Keratinocyte (primary cell): ENCODE data around the gene CACNA1B. TPM values are rescaled to one million over a fixed set of nuclear protein-coding genes. Genes with fewer than 3 reads are reported as not detected.

Source experiments
- DNase-seq: peaks from one replicate; pipeline ENCODE4 v3.0.0-alpha.2; 2011; ENCODE audit warnings: low read depth, missing footprints, low spot score
- FAIRE-seq: peaks from 2 replicates; lab custom pipeline; 2011; peaks lifted over from hg19 to GRCh38; lab: Jason Lieb, UNC
- H2AFZ ChIP-seq: 2 replicates; pipeline ENCODE4 v1.6.0; 2012; ENCODE audit warnings: low read length, control low read depth, inconsistent platforms; ENCODE audit not compliant: control insufficient read depth
- H3K27ac ChIP-seq: 2 replicates; pipeline ENCODE4 v1.5.1; 2011; ENCODE audit warnings: low read length; ENCODE audit not compliant: control insufficient read depth, insufficient read depth
- H3K27me3 ChIP-seq: 3 replicates; pipeline ENCODE4 v1.6.0; 2011; ENCODE audit warnings: low read length; ENCODE audit not compliant: control insufficient read depth, insufficient read depth; ENCODE audit errors: extremely low read depth
- H3K36me3 ChIP-seq, 2 experiments: 2 replicates in 1 of 2; 3 replicates in 1 of 2; pipeline ENCODE4 v1.5.1; 2011; ENCODE audit warnings: low read length in 2 of 2, mild to moderate bottlenecking in 1 of 2; ENCODE audit not compliant: control insufficient read depth in 2 of 2, insufficient read depth in 2 of 2; ENCODE audit errors: extremely low read depth in 1 of 2
- H3K4me1 ChIP-seq: 3 replicates; pipeline ENCODE4 v1.5.1; 2011; ENCODE audit warnings: low read length; ENCODE audit not compliant: control insufficient read depth, insufficient read depth; ENCODE audit errors: extremely low read depth
- H3K4me2 ChIP-seq: 3 replicates; pipeline ENCODE4 v1.6.0; 2011; ENCODE audit warnings: low read depth, low read length; ENCODE audit not compliant: control insufficient read depth, insufficient read depth; ENCODE audit errors: extremely low read depth
- H3K4me3 ChIP-seq, 3 experiments: fragments of 200-600 bp in 1 of 3; sonication (generic) in 1 of 3; 2 replicates in 2 of 3; 3 replicates in 1 of 3; pipeline ENCODE4 v1.5.1; 2011 to 2016; ENCODE audit warnings: low read length in 3 of 3, mild to moderate bottlenecking in 3 of 3, control low read depth in 2 of 3, inconsistent platforms in 1 of 3, low read depth in 1 of 3, mixed read lengths in 1 of 3, mixed run types in 1 of 3, moderate library complexity in 1 of 3; ENCODE audit not compliant: control insufficient read depth in 2 of 3, insufficient read depth in 2 of 3; ENCODE audit errors: extremely low read depth in 1 of 3
- H3K79me2 ChIP-seq: 2 replicates; pipeline ENCODE4 v1.6.0; 2012; ENCODE audit warnings: low read length; ENCODE audit not compliant: control insufficient read depth, insufficient read depth
- H3K9ac ChIP-seq: 3 replicates; pipeline ENCODE4 v1.6.0; 2011; ENCODE audit warnings: low read length; ENCODE audit not compliant: control insufficient read depth, insufficient read depth; ENCODE audit errors: extremely low read depth
- H3K9me1 ChIP-seq: 3 replicates; pipeline ENCODE4 v1.6.0; 2011; ENCODE audit warnings: low read length; ENCODE audit not compliant: control insufficient read depth, insufficient read depth; ENCODE audit errors: extremely low read depth
- H3K9me3 ChIP-seq: 2 replicates; pipeline ENCODE4 v1.5.1; 2012; ENCODE audit warnings: low read depth, low read length; ENCODE audit not compliant: control insufficient read depth
- H4K20me1 ChIP-seq: 3 replicates; pipeline ENCODE4 v1.6.0; 2011; ENCODE audit warnings: low read length; ENCODE audit not compliant: control insufficient read depth, insufficient read depth; ENCODE audit errors: extremely low read depth
- CTCF ChIP-seq, 3 experiments: IDR thresholded peaks in 1 of 3; conservative IDR thresholded peaks in 1 of 3; optimal IDR thresholded peaks in 1 of 3; 2 replicates in 2 of 3; 3 replicates in 1 of 3; pipeline versions ENCODE3 to v1.5.1; 2011; ENCODE audit warnings: low read length in 3 of 3, mild to moderate bottlenecking in 3 of 3, moderate library complexity in 2 of 3, control low read depth in 1 of 3, inconsistent platforms in 1 of 3; ENCODE audit not compliant: insufficient read depth in 2 of 3; ENCODE audit errors: extremely low read depth in 1 of 3
- EZH2 ChIP-seq: IDR thresholded peaks from one replicate; pipeline ENCODE4 v1.6.1; 2012; ENCODE audit warnings: inconsistent platforms, mild to moderate bottlenecking, low read length, moderate library complexity
- dilution Hi-C: fragments of 300-500 bp; cut with MboI; formaldehyde crosslinking; loops from one replicate; pipeline ENCODE4 v1.7.0; 2020; ENCODE audit warnings: low sequenced_read_pairs; ENCODE audit not compliant: extremely low pct_ligation_motif_present
- polyA plus RNA-seq, 5 experiments: library from polyadenylated mRNA; depleted of rRNA in 3 of 5; stranded (reverse) in 3 of 5; stranded (forward) in 1 of 5; unstranded in 1 of 5; fragments of >200 nt; gene quantifications; 1 replicate in 1 of 5; 2 replicates in 3 of 5; 3 replicates in 1 of 5; pipeline versions ENCODE4 v1.2.1 to v1.2.3, GENCODE V29; 2011 to 2012; ENCODE audit warnings: missing spikeins in 2 of 5, low read depth in 1 of 5, low replicate concordance in 1 of 5

CACNA1B gene
- polyA plus RNA-seq, 1 donor (not counting 4 experiments of a cell fraction or from before 2014, with no cell fraction given), result 0.01 TPM

- Histone ChIP-seq H3K27ac (no peak overlapping the region), H3K9me1 (no peaks in the 10 kb centered on the region), H3K4me2 (no peak overlapping the region), H3K36me3 (no peaks in the 10 kb centered on the region), H3K9me3 (no peaks in the 10 kb centered on the region), H3K79me2 (no peaks in the 10 kb centered on the region), H3K9ac (no peak overlapping the region), H3K27me3 (no peaks in the 10 kb centered on the region), H3K4me1 (no peaks in the 10 kb centered on the region), H2AFZ (no peak overlapping the region), H4K20me1 (no peaks in the 10 kb centered on the region), H3K4me3 (no peak overlapping the region)
- FAIRE-seq (no peak), DNase-seq (no peak)
- dilution Hi-C loops, result no loop called here
- TF ChIP-seq CTCF (optimal IDR thresholded peaks at IDR 0.05 in 1 of 3, IDR thresholded peaks at IDR 0.05 in 1 of 3, conservative IDR thresholded peaks at IDR 0.05 in 1 of 3; ENCODE audit: extremely low read depth in 1 of 3, insufficient read depth in 2 of 3, low read length in 3 of 3), result no peak
- TF ChIP-seq EZH2, result no peak
These were observed 136.4 kb downstream of the CACNA1B start for GRCh38 chr9:138013836-138014562.

DNA sequence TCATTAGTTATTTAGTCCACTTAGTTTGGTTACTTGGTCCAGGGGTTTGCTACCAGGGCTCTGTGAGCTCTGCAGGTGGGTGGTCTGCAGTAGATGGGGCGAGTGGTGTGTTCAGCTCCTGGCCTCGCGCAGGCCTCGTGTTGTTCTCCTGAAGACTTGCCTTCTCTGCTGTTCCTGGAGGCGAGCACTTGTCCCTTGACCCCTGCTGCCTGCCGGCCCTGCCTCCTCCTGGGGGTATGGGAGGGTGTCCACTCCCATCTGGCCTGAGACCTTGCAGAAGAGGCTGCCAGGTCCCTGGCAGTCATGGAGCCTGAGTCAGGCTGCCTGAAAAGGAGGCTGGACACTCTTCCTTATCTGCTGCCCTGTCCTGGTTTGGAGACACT is 137.0 kb downstream of the CACNA1B start:
- H3K27me3 ChIP-seq, result no peaks in the 10 kb centered on the region
- H4K20me1 ChIP-seq, result no peaks in the 10 kb centered on the region
- H3K4me2 ChIP-seq, result no peak overlapping the region
- FAIRE-seq, result no peak
- no peaks in the 10 kb centered on the region for H3K9me3 ChIP-seq
- no peaks in the 10 kb centered on the region for H3K36me3 ChIP-seq
- dilution Hi-C loops, result no loop called here
- no peaks in the 10 kb centered on the region for H3K79me2 ChIP-seq
- no peak overlapping the region for H3K9ac ChIP-seq
- no peak overlapping the region for H3K27ac ChIP-seq
- no peak overlapping the region for H2AFZ ChIP-seq
- no peaks in the 10 kb centered on the region for H3K9me1 ChIP-seq
- no peak overlapping the region for H3K4me3 ChIP-seq
- TF ChIP-seq CTCF (optimal IDR thresholded peaks at IDR 0.05 in 1 of 3, IDR thresholded peaks at IDR 0.05 in 1 of 3, conservative IDR thresholded peaks at IDR 0.05 in 1 of 3; ENCODE audit: extremely low read depth in 1 of 3, insufficient read depth in 2 of 3, low read length in 3 of 3) (no peak), EZH2 (no peak)
- no peak for DNase-seq
- H3K4me1 ChIP-seq, result no peaks in the 10 kb centered on the region
